Thyroid gland (tissue), 4 donors: ENCODE data around the gene PRSS3.

Experiments
- CTCF ChIP-seq, 6 experiments: fragments of 200-600 bp in 3 of 6; fragments of 450-650 bp in 3 of 6; sonication (generic) in 3 of 6; IDR thresholded peaks; one replicate each; pipeline ENCODE4 v1.5.1; 2016 to 2019; ENCODE audit warnings: antibody characterized with exemption in 6 of 6, mild to moderate bottlenecking in 2 of 6, inconsistent platforms in 1 of 6, moderate library complexity in 1 of 6
- POLR2A ChIP-seq, 2 donors: fragments of 450-650 bp; IDR thresholded peaks; one replicate each; pipeline ENCODE4 v1.6.1; 2017; ENCODE audit warnings: antibody characterized with exemption in 2 of 2, mild to moderate bottlenecking in 2 of 2, moderate library complexity in 1 of 2

- no peak for TF ChIP-seq CTCF (IDR thresholded peaks at IDR 0.05)
- TF ChIP-seq POLR2A (IDR thresholded peaks at IDR 0.05), result no peak
Measured at GRCh38 chr9:33818847-33819500, 23.6 kb downstream of the PRSS3 start.
